ENCODE results near the gene KLK6. TPM values are rescaled to one million over a fixed set of nuclear protein-coding genes. Genes with fewer than 3 reads are reported as not detected.
A peak's percentile ranks its signal among the peaks of the same experiment; 100 is the strongest.

The KLK6 gene
- polyA plus RNA-seq, 3 donors, result 37.7 to 40.8 (median 37.7) TPM

DNA sequence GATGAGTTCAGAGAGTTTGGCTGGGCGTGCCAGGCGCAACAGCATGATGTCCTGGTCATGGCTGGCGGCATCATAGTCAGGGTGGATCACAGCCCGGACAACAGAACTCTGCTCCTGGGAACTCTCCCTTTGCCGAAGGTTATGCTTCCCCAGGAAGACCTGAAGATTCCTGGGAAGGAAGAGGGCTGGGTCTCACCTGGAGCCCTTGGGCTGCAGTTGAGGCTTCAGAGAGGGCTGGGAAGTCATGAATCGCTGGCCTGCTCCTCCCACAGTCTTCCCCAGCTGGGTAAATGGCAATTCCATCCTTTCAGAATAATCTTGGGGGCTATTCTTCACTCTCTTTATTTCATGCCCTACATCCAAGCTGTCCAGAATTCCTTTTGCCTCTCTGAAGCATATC is 6.0 kb downstream of the KLK6 start:
- DNase-seq, result no peak

DNA sequence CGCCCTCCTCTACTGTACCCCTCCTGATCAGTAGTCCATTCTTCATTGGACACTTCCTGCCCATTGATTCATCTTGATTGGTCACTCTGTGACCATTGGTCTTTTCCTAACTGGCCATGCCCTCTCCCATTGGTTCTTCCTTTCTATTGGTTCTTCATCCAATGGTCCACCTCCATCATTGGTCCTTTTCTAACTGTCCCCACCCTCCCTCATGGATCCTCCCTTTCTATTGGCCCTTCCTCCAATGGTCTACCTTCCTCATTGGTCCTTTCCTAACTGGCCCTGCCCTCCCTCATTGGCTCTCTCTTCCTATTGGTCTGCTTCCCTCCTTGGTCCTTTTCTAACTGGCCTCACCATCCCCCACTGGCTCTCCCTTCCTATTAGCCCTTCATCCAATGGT is 7.1 kb downstream of the KLK6 start:
- no peak for DNase-seq

DNA sequence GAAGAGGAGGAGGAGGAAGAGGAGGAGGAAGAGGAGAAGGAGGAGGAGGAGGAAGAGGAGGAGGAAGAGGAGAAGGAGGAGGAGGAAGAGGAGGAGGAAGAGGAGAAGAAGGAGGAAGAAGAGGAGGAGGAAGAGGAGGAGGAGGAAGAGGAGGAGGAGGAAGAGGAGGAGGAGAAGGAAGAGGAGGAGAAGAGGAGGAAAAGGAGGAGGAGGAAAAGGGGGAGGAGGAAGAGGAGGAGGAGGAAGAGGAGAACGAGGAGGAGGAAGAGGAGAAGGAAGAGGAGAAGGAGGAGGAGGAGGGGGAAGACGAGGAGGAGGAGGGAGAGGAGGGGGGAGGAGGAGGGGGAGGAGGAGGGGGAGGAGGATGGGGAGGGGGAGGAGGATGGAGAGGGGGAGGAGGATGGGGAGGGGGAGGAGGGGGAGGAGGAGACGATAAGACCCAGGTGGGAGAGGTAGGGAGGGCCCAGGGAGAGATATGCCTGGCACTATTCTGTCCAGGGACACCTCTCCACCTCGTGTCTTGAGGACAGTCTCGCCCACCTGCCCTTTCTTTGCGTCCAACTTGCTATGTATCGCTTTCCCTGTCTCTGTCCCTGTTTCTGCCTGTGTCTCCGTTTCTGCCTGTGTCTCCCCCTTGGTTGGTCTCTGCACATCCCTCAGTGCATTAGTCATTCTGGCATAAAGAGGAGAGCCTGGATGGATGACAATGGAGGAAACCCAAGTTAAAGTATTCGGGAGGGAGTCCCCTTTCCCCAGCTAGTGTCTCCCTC is 9.5 kb downstream of the KLK6 start:
- no peak for DNase-seq

DNA sequence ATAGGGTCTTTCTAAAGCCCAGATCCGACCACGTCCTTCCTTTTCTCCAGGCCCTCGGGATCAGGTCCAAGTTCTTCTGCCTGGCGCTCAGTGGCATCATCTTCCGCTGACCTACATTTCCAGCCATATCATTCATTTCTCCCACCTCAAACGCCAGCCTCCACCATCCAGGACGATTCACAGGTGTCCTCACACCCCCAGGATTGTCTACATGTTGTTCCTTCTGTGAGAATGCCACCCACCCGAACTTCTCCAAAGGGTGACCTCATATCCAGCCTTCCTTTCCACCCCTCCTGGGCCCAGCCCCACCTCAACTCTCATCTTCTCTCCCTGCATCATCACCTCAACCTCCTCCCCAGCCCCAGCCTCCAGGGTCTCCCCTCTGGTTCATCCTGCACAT is 11.8 kb downstream of the KLK6 start:
- DNase-seq, result no peak

DNA sequence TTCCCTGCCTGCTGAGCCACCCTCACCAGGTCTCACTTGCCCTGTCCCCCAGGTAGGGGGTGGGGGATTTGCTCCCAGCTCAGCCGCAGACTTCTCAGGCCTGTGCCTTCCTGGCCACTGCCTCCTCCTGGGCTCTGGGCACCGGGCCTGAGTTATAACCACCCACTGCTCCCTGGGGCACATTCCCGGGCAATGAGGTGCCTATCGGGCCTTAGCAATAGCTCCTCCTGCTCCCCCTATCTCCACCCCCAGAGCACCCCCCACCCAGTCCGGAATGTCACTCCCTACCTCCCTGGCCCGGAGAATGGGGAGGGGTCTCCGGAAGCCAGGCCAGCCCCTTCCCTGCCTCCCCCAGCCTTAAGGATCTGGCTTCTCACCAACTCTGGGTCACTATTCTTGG is 16.5 kb downstream of the KLK6 start, which contains the start of gene KLK5:
KLK5 (minus strand) TSS at position 129 of the 400 bp plus-strand sequence. CDS start 381 bp downstream, outside the sequence.
- DNase-seq, result no peak

DNA sequence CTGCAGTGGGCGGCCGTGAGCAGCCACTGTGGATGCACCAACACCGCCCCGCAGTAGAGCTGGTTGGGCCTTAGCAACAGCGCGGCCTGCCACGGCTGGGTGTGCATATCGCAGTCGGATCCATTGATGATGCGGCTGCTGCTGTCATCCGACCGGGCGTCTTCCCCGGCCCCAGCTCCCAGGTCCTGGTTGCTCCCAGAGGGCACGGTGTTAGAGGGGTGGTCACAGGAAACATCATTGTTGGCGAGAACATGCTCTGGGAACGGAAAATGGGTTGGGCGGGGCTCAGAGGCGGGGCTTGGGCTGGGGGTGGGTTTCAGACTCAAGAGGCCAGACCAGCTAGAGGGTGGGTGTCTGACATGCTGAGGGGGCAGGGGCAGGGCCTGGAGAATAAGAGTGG is 19.5 kb downstream of the KLK6 start:
- DNase-seq, result no peak

DNA sequence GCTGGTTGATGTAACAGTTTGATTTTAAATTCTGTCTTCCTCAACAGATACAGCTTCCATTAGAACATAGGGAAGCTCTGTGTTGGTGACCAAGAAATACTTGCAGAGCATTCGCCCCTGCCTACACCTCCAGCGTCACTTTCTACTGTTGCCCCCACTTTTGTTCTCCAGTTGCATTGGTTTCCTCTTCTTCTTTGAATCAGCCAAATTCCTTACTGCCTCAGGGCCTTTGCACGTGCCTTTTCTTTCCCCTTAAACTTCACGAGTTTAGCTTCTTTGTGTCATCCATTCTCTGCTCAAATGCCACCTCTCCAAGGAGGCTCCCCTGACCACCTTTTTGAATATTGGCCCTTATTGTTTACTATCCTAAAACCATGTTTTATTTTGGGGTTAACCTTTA is 22.3 kb downstream of the KLK6 start:
- no peak for DNase-seq

DNA sequence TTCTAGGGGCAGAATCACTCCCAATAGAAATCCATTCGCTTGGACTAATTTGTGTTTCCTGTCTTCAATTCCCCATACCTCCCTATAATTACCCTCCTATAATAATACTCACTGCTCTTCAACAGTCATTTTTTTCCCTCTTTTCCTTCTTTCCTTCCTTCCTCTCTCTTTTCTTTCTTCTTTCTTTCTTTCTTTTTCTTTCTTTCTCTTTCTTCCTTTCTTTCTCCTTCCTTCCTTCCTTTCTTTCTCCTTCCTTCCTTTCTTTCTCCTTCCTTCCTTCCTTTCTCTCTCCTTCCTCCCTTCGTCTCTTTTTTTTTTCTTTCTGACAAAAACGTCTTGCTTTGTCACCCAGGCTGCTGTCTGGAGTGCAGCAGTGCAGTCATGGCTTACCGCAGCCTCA is 24.6 kb downstream of the KLK6 start:
- DNase-seq, result no peak

DNA sequence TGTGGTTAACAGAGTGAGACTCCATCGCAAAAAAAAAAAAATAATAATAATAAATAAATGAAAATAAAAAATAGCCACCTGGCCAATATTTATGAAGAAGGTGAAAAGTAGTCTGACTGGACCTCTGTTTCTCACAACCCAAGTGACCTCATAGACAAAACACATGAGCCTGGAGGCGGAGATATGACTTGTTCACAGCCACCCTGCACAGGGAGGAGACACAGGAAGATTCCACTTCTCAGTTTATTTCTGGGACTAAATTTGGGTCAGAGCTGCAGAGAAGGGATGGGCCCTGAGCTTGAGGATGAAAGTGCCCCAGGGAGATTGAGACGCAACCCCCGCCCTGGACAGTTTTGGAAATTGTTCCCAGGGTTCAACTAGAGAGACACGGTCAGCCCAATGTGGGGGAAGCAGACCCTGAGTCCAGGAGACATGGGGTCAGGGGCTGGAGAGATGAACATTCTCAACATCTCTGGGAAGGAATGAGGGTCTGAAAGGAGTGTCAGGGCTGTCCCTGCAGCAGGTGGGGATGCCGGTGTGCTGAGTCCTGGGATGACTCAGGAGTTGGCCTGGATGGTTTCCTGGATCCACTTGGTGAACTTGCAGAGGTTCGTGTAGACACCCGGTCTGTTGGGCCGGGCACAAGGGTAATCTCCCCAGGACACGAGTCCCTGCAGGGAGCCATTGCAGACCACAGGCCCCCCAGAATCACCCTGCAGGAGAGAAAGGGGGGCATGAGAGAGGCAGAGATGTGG is 26.1 kb downstream of the KLK6 start:
- DNase-seq, result no peak

DNA sequence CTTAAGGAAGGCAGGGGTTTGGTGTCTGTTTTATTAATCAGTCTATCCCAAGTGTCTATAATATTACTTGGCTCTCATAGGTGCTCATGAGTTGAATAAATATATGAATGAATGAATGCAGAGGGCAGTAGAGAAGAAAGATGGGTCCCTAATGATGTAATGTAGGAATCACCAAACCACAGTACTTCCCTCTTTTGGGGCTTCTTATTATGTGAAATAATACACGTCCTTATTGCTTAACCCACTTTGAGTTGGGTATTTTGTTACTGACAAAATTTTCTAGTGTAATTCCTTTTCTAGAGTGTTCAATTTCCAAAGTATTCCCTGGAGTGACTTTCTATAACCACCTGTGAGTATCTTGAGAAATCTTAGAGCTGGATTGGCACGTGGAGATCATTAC is 29.8 kb downstream of the KLK6 start:
- DNase-seq, result no peak

DNA sequence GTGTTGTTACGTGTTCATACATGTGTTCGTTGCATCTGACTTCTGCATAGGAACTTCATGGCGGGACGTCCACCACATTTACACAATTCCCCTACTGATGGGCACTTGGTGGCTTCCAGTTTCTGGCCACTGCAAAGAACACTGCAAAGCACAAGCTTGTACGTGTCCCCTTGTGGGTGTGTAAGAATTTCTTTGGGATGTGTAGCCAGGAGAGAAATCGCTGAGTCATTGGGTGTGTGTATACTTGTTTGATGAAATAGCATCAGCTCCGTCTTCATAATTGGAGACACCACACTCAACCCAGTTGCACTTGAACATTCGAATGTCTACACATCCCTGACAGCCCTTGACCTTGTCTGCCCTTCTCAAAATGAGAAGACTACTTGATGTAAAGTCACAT is 35.8 kb downstream of the KLK6 start:
- DNase-seq, result no peak

DNA sequence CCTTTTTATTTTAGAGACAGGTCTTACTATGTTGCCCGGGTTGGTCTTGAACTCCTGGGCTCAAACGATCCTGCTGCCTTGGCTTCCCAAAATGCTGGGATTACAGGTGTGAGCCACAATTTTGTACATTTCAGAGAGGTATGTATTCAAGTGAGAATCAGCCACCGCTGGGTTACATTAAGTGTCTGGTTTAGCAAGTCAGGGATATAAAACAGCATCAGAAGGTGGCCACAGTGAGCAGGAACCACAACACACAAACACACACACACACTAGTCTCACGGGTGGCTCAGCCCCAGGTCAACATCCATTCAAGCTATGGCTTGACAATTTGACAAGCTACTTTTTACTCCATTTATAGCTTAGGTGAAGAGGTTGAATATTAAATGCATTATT is 36.7 kb downstream of the KLK6 start:
- DNase-seq, result no peak

DNA sequence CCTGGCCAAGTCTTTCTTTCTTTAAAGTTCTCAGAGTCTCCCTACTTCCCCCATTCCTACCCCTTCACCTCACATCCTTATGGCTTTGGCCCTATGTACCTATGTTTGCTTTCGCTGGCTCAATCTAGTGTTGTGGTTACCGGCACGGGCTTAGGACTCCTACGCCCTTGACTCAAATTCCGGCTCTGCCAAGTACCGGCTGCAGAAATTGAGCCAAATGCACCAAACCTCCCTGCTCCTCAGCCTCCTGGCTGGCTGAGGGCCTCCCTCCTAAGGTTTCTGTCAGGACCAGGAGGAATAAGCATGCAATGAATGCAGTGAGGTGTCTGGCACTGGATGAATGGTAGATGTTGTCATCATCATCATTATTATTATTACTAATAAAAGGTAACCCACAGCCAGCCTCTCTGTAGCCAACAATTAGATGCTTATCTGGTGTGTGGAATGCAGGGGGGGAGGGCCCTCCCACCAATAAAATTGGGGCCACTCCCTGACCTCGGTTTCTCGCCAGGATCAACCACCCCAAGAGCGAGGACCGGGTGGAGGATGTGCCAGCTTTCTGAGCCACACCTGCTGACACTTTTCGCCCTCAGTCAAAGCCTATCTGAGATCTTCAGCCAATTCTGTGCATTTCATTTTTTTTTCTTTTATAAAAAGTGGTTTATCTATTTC is 37.2 kb downstream of the KLK6 start:
- no peak for DNase-seq

DNA sequence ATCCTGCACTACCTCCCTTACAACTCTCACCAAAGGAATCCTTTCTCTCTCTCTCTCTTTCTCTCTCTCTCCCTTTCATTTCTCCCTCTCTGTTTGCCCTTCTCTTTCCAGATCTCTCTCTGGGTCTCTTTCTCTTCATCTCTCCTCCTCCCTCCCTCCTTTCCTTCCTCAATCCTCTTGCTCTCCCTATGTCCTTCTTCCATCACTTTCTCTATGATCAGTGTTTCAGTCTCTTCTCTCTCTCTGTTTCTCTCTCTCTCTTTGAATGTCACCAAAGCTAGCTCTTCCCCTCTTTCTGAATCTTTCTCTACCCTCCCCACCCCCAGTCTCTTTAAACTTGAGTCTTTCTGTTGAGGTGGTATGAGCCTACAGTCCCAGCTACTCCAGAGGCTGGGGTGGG is 38.4 kb downstream of the KLK6 start:
- DNase-seq, result no peak

DNA sequence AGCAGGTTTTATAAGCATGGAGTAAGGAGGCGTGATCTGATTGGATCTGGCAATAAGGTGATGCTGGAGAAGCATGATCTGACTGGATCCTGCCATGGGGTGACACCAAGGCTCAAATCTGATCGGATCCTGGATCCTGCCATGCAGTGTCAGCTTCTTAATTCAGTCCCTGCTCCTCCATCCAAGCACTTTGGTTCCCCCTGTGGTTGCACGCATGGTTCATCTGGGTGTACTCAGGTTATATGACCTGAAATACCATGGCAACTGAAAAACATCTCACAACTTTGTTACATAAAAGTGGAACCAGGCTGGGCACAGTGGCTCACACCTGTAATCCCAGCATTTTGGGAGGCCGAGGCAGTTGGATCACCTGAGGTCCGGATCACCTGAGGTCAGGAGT is 40.6 kb downstream of the KLK6 start:
- no peak for DNase-seq

DNA sequence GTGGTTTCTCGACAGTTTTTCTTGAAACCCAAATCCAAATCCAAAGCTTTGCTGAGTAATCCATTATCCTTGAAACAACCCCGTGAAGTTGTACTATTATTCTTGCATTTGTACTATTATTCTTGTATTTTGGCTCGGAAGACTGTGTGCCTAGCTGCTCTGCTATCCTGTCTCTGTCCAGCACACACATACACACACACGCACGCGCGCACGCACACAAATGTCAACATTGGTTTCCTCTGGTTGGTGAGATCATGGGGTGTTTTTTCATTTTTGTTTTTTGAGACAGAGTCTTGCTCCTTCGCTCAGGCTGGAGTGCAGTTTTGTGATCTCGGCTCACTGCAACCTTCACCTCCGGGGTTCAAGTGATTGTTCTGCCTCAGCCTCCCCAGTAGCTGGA is 43.2 kb downstream of the KLK6 start:
- DNase-seq, result no peak

DNA sequence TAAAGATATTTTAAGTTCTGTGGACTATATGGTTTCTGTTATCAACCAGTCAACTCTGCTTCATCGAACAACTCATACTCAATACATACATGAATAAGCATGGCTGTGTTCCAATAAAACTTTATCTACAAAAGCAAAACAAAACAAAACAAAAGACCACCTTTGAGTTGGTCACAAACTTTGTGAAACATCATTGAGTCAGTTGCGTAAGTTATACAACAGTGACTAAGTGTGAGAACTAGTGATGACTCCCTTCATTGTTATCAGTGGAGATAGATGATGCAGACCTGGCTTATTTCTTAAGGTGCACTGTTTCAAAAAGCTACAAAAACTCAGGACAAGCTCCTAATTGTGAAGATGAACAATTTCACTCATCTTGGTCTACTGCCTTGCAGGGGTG is 43.7 kb downstream of the KLK6 start:
- DNase-seq, result no peak

DNA sequence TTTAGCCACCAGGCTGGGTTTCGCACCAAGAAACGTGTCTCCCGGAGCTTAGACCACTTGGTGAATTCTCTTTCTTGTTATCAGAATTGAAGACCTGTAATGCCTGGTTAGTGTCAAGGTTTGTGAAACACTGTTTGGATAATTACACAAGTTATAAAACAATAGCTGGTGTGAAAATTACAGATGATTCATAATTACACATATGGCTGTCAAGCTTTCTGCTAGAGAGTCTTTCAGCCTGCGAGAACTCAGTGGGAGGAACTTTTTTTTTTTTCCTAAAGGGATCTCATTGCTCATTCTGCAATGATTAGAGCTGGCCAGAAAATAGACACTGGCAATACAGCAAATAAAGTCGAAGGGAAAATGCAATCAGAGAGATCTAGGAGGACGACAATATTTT is 44.8 kb downstream of the KLK6 start:
- DNase-seq, result no peak

DNA sequence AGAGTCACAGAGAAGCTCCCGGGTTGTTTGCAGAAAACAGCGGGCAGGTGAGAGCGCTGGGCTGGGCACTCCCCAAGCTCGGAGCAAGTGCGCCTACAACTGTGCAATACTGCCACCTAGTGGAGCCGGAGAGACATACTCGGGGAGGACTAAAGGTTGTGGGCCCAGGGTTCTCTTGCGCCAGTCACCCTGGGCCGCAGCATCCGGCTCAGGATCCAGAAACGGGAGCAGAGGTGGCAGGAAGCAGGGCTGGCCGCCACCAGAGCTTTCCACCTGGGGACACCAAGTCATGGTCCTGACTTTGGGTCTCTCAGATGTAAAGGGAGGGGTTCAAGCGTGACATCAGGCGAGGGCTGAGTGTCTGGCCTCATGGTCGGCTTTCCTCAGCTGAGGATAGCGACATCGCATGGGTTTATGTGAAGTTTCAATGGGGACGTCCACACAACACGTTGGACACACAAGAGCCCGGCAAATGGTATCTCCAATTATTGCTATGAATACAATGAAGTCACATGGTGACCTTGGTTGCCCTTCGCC is 47.0 kb downstream of the KLK6 start:
- DNase-seq, result peak; percentile 83

DNA sequence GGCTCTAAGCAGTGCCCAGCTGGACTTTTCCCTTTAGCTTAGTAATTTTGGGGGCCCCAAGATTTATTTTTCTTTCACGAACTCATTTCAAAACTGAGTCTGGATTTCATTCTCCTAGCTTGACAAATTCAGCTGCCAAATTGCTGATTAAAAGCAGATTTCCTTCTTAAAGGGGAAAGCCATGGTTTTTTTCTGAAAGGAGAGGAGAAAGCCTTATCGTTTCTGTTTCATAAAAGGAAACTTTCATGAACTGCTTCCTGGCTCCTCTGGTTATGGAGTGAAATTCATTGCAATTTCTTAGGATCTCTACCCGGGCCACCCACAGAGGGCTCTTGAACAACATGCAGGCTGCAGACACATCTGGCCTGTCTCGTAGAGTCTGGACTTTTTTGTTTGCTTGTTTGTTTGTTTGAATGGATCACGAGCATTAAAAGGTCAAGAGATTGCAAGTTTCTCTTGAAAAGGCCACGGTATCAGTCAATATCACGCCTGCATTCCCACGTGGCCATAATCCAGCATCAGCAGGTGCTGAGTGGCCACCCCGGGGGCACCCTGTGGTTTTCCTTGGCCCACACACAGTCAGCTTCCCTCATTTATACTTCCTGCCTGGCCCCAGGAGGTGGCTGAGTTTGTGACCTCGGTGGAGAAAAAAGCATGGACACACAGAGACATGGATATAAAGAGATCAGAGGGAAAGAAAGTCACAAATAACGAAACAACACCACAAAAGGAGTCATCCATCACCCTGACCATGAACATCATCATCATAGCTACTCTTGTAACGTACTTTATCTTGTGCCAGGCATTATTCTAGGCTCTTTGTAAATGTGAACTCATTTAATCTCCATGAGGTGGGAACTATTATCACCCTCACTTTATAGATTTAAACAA is 47.7 kb downstream of the KLK6 start:
- no peak for DNase-seq

DNA sequence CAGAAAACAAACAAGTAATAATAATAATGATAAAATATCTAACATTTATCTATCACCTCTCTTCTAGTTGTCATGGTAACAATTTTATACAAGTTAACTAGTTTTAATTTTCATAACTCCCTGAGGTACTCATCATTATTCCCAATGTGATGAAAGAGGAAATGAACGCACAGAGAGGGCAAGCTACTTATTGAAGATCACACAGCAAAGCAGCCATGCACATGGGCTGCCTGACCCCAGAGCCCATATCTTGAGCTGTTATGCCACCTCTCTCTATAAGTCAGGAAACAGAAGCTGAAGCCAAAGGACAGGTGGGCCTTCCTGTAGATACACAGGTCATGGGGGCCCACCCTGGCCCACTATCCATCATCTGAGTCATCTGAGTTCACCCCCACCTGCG is 53.3 kb downstream of the KLK6 start:
- DNase-seq, result no peak
